CD14-positive monocyte (primary cell): ENCODE data around the gene PRKCQ. TPM values are rescaled to one million over a fixed set of nuclear protein-coding genes. Genes with fewer than 3 reads are reported as not detected.

Experiments used
- DNase-seq, 3 donors: peaks; one replicate each; pipeline ENCODE4 v3.0.0-alpha.2; 2011 to 2022
- H2AFZ ChIP-seq: 2 replicates; pipeline ENCODE4 v1.6.0; 2012; ENCODE audit warnings: mild to moderate bottlenecking, low read depth, low read length, inconsistent platforms; ENCODE audit not compliant: insufficient read depth, poor library complexity, severe bottlenecking
- H3K27ac ChIP-seq, 2 donors: 1 replicate in 1 of 2; 2 replicates in 1 of 2; pipeline ENCODE4 v1.5.1; 2012 to 2013; ENCODE audit warnings: low read length in 2 of 2, control low read depth in 1 of 2, inconsistent platforms in 1 of 2, low read depth in 1 of 2, mild to moderate bottlenecking in 1 of 2
- H3K27me3 ChIP-seq, 2 donors: one replicate each; pipeline versions ENCODE4 v1.6.0 to v1.6.1; 2011 to 2013; ENCODE audit warnings: low read length in 2 of 2; ENCODE audit not compliant: control insufficient read depth in 2 of 2, insufficient read depth in 2 of 2
- H3K36me3 ChIP-seq, 2 donors: replicated peaks in 1 of 2; 1 replicate in 1 of 2; 2 replicates in 1 of 2; pipeline versions ENCODE4 v1.5.1 to v1.6.1; 2012 to 2013; ENCODE audit warnings: low read length in 2 of 2, control low read depth in 1 of 2, inconsistent platforms in 1 of 2, mild to moderate bottlenecking in 1 of 2; ENCODE audit not compliant: insufficient read depth in 2 of 2, control insufficient read depth in 1 of 2
- H3K4me1 ChIP-seq, 2 donors: 1 replicate in 1 of 2; 2 replicates in 1 of 2; pipeline versions ENCODE4 v1.5.1 to v1.6.1; 2012 to 2013; ENCODE audit warnings: low read length in 2 of 2, control low read depth in 1 of 2, inconsistent platforms in 1 of 2, mild to moderate bottlenecking in 1 of 2, moderate library complexity in 1 of 2; ENCODE audit not compliant: insufficient read depth in 2 of 2, control insufficient read depth in 1 of 2
- H3K4me2 ChIP-seq: replicated peaks from 2 replicates; pipeline ENCODE3; 2012; ENCODE audit warnings: low read length, moderate library complexity, mild to moderate bottlenecking; ENCODE audit not compliant: poor library complexity, severe bottlenecking; ENCODE audit errors: extremely low read depth
- H3K4me3 ChIP-seq, 3 experiments: fragments of 200-600 bp in 1 of 3; sonication (generic) in 1 of 3; replicated peaks in 1 of 3; 1 replicate in 2 of 3; 2 replicates in 1 of 3; pipeline ENCODE4 v1.5.1; 2011 to 2013; ENCODE audit warnings: low read length in 3 of 3, mild to moderate bottlenecking in 3 of 3, control low read depth in 2 of 3, low read depth in 2 of 3, inconsistent platforms in 1 of 3, moderate library complexity in 1 of 3
- H3K79me2 ChIP-seq: 2 replicates; pipeline ENCODE4 v1.6.0; 2012; ENCODE audit warnings: mild to moderate bottlenecking, control low read depth, inconsistent platforms, low read length, moderate library complexity; ENCODE audit not compliant: insufficient read depth
- H3K9ac ChIP-seq: 2 replicates; pipeline ENCODE4 v1.6.0; 2017; ENCODE audit warnings: low read length, mild to moderate bottlenecking; ENCODE audit not compliant: insufficient read depth, poor library complexity, severe bottlenecking
- H3K9me3 ChIP-seq, 2 donors: replicated peaks in 1 of 2; 1 replicate in 1 of 2; 2 replicates in 1 of 2; pipeline versions ENCODE4 v1.5.1 to v1.6.1; 2012 to 2013; ENCODE audit warnings: low read length in 2 of 2, control low read depth in 1 of 2; ENCODE audit not compliant: control insufficient read depth in 1 of 2, insufficient read depth in 1 of 2
- H4K20me1 ChIP-seq: 2 replicates; pipeline ENCODE4 v1.6.0; 2012; ENCODE audit warnings: mild to moderate bottlenecking, low read length, control low read depth, moderate library complexity; ENCODE audit not compliant: insufficient read depth
- H3K27ac Mint-ChIP-seq, 7 donors: one replicate each; pipeline ENCODE4 v1.8.0; 2020; ENCODE audit warnings: mild to moderate bottlenecking in 7 of 7, mixed read lengths in 7 of 7, moderate library complexity in 6 of 7, inconsistent platforms in 2 of 7
- H3K27me3 Mint-ChIP-seq, 3 donors: one replicate each; pipeline ENCODE4 v1.8.0; 2021 to 2022; ENCODE audit warnings: low read depth in 3 of 3, mild to moderate bottlenecking in 3 of 3, mixed read lengths in 3 of 3, moderate library complexity in 3 of 3, inconsistent platforms in 1 of 3
- H3K36me3 Mint-ChIP-seq, 2 donors: one replicate each; pipeline ENCODE4 v1.8.0; 2020; ENCODE audit warnings: mixed read lengths in 2 of 2, inconsistent platforms in 1 of 2, mild to moderate bottlenecking in 1 of 2
- H3K4me1 Mint-ChIP-seq: one replicate; pipeline ENCODE4 v1.8.0; 2020; ENCODE audit warnings: mild to moderate bottlenecking, mixed read lengths
- H3K4me3 Mint-ChIP-seq, 2 donors: one replicate each; pipeline ENCODE4 v1.8.0; 2020; ENCODE audit warnings: mild to moderate bottlenecking in 2 of 2, mixed read lengths in 2 of 2, moderate library complexity in 1 of 2
- H3K9me3 Mint-ChIP-seq, 7 donors: one replicate each; pipeline ENCODE4 v1.8.0; 2020 to 2022; ENCODE audit warnings: mixed read lengths in 7 of 7, mild to moderate bottlenecking in 6 of 7, moderate library complexity in 6 of 7, inconsistent platforms in 2 of 7
- CTCF ChIP-seq: fragments of 200-600 bp; IDR thresholded peaks from one replicate; pipeline ENCODE4 v1.8.0; 2022; ENCODE audit warnings: antibody characterized with exemption, mild to moderate bottlenecking
- WGBS: methylation state at CpG from one replicate; pipeline ENCODE4 v1.1.5; 2013; ENCODE audit warnings: missing lambda C conversion rate; ENCODE audit not compliant: insufficient coverage; 5-methylcytosine and 5-hydroxymethylcytosine counted together
- intact Hi-C, 2 donors: fragments of 100-400 bp; cut with micrococcal nuclease; formaldehyde crosslinking; loops; one replicate each; pipeline versions ENCODE4 v1.15.0 to v1.15.1; 2023
- polyA plus RNA-seq, 3 donors: library from polyadenylated mRNA; depleted of rRNA in 1 of 3; unstranded in 2 of 3; stranded (reverse) in 1 of 3; fragments of 300-500 nt in 2 of 3; fragments of >200 nt in 1 of 3; fragmentation: Illumina TruSeq in 2 of 3; gene quantifications; 1 replicate in 2 of 3; 2 replicates in 1 of 3; pipeline ENCODE4 v1.2.3, GENCODE V29; 2012 to 2021

The PRKCQ gene
- polyA plus RNA-seq, 3 donors = 0.01 to 0.29 (median 0.09) TPM

DNA sequence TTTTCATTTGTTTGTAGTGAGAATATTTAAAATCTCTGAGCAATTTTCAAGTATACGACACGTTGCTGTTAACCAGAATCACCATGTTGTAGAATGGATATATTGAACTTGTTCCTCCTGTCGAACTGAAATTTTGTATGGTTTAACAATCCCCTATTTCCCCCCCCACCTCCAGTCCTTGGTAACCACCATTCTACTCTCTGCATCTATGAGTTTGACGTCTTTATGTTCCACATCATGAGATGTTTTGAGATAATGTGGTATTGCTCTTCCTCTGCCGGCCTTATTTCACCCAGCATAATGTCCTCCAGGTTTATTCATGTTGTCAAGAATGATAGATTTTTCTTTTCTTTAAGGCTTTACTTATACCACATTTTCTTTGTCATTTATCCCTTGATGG is 17.4 kb upstream of the PRKCQ start:
- peaks cover 11% of the 10 kb centered on the region for H3K4me1 Mint-ChIP-seq
- H3K4me2 ChIP-seq = no peak overlapping the region
- H3K27me3 ChIP-seq = no peaks in the 10 kb centered on the region
- H4K20me1 ChIP-seq = no peaks in the 10 kb centered on the region
- H3K9me3 ChIP-seq = no peaks in the 10 kb centered on the region
- peaks cover 0 to 3% (median 0%) of the 10 kb centered on the region in 7 donors for H3K9me3 Mint-ChIP-seq
- H3K36me3 Mint-ChIP-seq = no peaks in the 10 kb centered on the region
- no peak overlapping the region for H3K9ac ChIP-seq
- H3K4me3 Mint-ChIP-seq = no peak overlapping the region
- no peak for DNase-seq
- H3K4me1 ChIP-seq = no peaks in the 10 kb centered on the region
- H3K27me3 Mint-ChIP-seq = peaks cover 0 to 2% (median 0%) of the 10 kb centered on the region in 3 donors
- H3K79me2 ChIP-seq = no peaks in the 10 kb centered on the region
- H3K36me3 ChIP-seq = no peaks in the 10 kb centered on the region
- intact Hi-C loops = no loop called here
- WGBS = no CpG with 5 or more reads among the region's 5 CpGs
- no peak overlapping the region for H3K4me3 ChIP-seq
- H3K27ac ChIP-seq = no peak overlapping the region
- H3K27ac Mint-ChIP-seq = no peak overlapping the region
- no peak for TF ChIP-seq CTCF
- H2AFZ ChIP-seq = no peak overlapping the region

GRCh38 chr10:6595499-6595898 is 15.4 kb upstream of the PRKCQ start:
- H3K36me3 Mint-ChIP-seq = no peaks in the 10 kb centered on the region
- intact Hi-C loops = no loop called here

More at GRCh38 chr10:6595499-6595898, 15.4 kb upstream of the PRKCQ start:
- Histone ChIP-seq H3K4me3 (no peak overlapping the region), H3K4me2 (no peak overlapping the region), H3K27ac (no peak overlapping the region), H3K27me3 (no peaks in the 10 kb centered on the region), H3K9me3 (no peaks in the 10 kb centered on the region), H3K4me1 (no peaks in the 10 kb centered on the region), H4K20me1 (no peaks in the 10 kb centered on the region), H2AFZ (no peak overlapping the region), H3K9ac (no peak overlapping the region), H3K79me2 (no peaks in the 10 kb centered on the region), H3K36me3 (no peaks in the 10 kb centered on the region)
- TF ChIP-seq CTCF = no peak
- Mint-ChIP-seq H3K9me3 (peaks cover 0 to 3% (median 0%) of the 10 kb centered on the region in 7 donors), H3K27me3 (peaks cover 0 to 2% (median 0%) of the 10 kb centered on the region in 3 donors), H3K4me1 (peaks cover 9% of the 10 kb centered on the region), H3K27ac (no peak overlapping the region), H3K4me3 (no peak overlapping the region)
- no peak for DNase-seq
- WGBS = 100% methylated on average over 1 of the region's 4 CpGs
